ENCODE measurements around the gene FGF10.

DNA sequence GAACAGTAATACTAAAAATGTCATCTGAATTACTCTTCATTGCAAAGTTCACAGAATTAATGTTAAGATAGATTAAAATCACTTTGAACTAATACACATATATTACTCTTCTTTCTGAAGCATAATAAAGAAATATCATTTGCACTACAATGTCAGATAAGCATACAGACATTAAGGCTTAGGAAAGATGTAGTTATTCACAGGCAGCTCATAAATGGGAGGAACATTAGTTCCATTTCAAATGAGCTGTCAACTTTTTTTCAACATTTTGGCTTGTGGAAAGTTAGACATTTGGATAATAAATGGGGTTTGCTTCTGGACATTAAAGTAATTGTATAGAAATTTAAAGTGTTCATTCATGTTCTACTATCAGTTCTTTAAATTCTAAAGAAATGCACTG is 6.3 kb downstream of the FGF10 start:
- TF ChIP-seq CTCF (IDR thresholded peaks at IDR 0.05) (no peak), POLR2A (IDR thresholded peaks at IDR 0.05) (no peak)

Data from uterus (tissue), 2 donors.